ENCODE results near the gene DNAJB11.
"Not testable (repeated sequence)": the region's sequence is repeated elsewhere in the genome, so short reads cannot be mapped to it uniquely, and the experiment has no call there.

GRCh38 chr3:186531694-186532093, 38.8 kb upstream of the DNAJB11 start:
- not testable (repeated sequence) for TF ChIP-seq CEBPB (IDR thresholded peaks at IDR 0.05; ENCODE audit: low read depth, low read length); POLR2A (IDR thresholded peaks at IDR 0.05; ENCODE audit: low read depth, low read length); CTCF (conservative IDR thresholded peaks at IDR 0.05; ENCODE audit: low read depth, low read length); RAD21 (IDR thresholded peaks at IDR 0.05; ENCODE audit: low read length); MAFK (IDR thresholded peaks at IDR 0.05; ENCODE audit: low read depth, low read length); SMC3 (IDR thresholded peaks at IDR 0.05; ENCODE audit: low read depth, low read length)

All from IMR-90 (cell line).